Muscle layer of colon (tissue), 2 donors: ENCODE results near the gene FBXO40.

Experiments
- H3K27ac ChIP-seq: one replicate; pipeline ENCODE4 v1.7.0; 2013; ENCODE audit warnings: low read depth, mild to moderate bottlenecking, low read length, moderate library complexity
- H3K27me3 ChIP-seq, 2 donors: one replicate each; pipeline ENCODE4 v1.7.0; 2013; ENCODE audit warnings: low read length in 2 of 2, mild to moderate bottlenecking in 2 of 2; ENCODE audit not compliant: insufficient read depth in 2 of 2, control insufficient read depth in 1 of 2
- H3K36me3 ChIP-seq: one replicate; pipeline ENCODE4 v1.7.0; 2013; ENCODE audit warnings: mild to moderate bottlenecking, low read length; ENCODE audit not compliant: insufficient read depth
- H3K4me1 ChIP-seq: one replicate; pipeline ENCODE4 v1.7.0; 2013; ENCODE audit warnings: mild to moderate bottlenecking, low read length; ENCODE audit not compliant: insufficient read depth
- H3K4me3 ChIP-seq, 2 donors: one replicate each; pipeline ENCODE4 v1.7.0; 2013; ENCODE audit warnings: low read length in 2 of 2, low read depth in 1 of 2, mild to moderate bottlenecking in 1 of 2, moderate library complexity in 1 of 2
- H3K9ac ChIP-seq: one replicate; pipeline ENCODE4 v1.7.0; 2013; ENCODE audit warnings: low read length
- H3K9me3 ChIP-seq: one replicate; pipeline ENCODE4 v1.7.0; 2013; ENCODE audit warnings: mild to moderate bottlenecking, low read length
- donor health status: abdominal sarcoma.
- donor health status: Adenocarcinoma of cecum.

The FBXO40 gene

DNA sequence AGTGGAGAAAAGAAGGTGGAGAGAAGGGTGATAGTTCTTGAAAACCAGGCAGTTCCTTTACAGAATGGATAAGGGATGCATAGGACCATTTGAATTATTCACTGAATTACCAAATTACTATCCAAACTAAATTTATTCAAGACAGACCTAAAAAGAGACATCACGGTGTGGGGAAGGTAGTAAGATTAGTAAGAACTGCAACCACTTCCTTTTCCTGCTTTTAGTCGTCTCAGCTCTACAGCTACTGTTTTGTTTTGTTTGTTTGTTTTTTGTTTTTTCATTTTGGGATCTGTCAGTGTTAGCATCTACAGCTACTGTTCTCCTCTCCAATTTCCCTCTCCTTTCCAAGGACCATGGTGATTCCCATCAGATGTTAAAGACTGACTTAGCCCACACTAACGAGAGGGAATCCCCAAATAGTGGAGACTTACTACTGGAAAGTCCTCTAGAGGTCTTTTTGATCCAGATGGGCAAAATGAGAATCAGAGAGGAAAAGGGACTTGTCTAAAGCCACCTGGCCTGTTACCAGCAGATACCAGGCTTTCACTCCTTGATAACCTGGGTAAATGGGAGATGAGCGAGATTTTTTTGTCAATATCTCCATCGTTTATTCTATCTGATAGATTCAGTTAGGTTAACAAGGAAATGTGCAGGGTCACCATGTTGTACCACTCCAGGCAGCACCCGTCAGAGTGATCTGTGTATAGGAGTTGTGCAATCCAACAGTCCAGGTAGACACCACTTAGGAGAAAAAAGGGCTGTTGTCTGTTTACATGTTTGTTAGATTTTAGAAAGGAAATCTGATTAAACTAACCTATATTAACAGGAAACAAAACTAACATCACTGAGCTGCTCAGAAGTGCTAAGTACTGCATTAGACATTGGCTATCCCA is 61.6 kb downstream of the FBXO40 start:
- H3K27me3 ChIP-seq, result no peaks in the 10 kb centered on the region
- no peak overlapping the region for H3K9ac ChIP-seq
- no peaks in the 10 kb centered on the region for H3K4me1 ChIP-seq
- no peak overlapping the region for H3K27ac ChIP-seq
- no peak overlapping the region for H3K4me3 ChIP-seq
- no peaks in the 10 kb centered on the region for H3K9me3 ChIP-seq
- no peaks in the 10 kb centered on the region for H3K36me3 ChIP-seq

DNA sequence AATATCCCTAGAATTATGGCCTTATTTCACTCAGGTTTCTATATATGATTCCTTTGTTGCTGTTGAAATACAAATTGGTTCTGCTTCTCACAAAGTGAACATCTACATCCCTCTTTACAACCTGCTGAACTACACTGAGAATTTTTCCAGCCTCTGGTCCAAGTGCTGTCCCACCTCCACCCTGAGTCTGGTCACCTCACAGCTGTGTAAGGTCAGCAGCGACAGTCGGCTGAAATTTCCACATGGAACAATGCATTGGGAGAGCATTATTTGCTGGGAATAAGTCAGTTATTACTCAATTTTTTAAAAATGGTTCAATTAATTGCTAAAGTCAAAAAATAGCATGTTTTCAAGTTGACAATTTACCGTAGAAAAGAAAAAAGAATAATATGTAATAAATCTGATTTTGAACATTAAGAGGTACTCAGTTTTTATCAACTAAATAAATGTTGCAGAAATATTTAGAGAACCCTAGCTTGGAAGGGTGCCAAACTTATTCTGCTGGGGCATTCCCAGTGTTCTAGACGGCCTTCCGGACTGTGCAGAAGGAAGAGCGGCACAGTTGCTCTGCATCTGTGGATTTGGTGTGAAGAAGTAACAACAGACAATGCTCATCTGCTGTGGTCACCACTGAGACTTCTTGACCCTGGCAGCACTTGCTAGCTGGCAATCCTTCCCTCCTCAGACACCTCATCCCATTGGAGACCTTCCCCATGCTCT is 65.7 kb downstream of the FBXO40 start:
- Histone ChIP-seq H3K4me1 (no peaks in the 10 kb centered on the region), H3K27ac (no peak overlapping the region), H3K9me3 (no peaks in the 10 kb centered on the region), H3K27me3 (no peaks in the 10 kb centered on the region), H3K9ac (no peak overlapping the region), H3K36me3 (peaks cover 12% of the 10 kb centered on the region), H3K4me3 (no peak overlapping the region)

DNA sequence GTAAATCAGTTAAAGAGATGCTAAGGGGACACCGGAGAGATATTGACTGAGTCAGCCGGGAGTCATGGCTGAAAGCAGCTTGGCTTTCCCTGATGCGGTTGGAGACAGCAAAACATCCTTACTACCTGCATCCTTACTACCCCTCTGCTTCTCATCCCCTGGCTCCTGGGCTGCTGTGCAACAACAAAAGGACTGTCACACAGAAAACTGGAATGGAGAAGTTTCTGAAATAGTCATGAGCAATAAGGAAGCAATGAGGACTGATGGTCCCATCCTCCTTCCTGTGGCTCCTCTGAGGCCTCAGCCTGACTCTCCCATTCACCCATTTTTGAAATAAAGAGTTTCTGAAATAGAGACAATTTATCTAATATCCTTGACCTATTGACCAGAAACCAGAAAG is 66.4 kb downstream of the FBXO40 start:
- Histone ChIP-seq H3K27me3 (no peaks in the 10 kb centered on the region), H3K9me3 (no peaks in the 10 kb centered on the region), H3K36me3 (peaks cover 20% of the 10 kb centered on the region), H3K4me1 (no peaks in the 10 kb centered on the region), H3K9ac (no peak overlapping the region), H3K27ac (no peak overlapping the region), H3K4me3 (no peak overlapping the region)

DNA sequence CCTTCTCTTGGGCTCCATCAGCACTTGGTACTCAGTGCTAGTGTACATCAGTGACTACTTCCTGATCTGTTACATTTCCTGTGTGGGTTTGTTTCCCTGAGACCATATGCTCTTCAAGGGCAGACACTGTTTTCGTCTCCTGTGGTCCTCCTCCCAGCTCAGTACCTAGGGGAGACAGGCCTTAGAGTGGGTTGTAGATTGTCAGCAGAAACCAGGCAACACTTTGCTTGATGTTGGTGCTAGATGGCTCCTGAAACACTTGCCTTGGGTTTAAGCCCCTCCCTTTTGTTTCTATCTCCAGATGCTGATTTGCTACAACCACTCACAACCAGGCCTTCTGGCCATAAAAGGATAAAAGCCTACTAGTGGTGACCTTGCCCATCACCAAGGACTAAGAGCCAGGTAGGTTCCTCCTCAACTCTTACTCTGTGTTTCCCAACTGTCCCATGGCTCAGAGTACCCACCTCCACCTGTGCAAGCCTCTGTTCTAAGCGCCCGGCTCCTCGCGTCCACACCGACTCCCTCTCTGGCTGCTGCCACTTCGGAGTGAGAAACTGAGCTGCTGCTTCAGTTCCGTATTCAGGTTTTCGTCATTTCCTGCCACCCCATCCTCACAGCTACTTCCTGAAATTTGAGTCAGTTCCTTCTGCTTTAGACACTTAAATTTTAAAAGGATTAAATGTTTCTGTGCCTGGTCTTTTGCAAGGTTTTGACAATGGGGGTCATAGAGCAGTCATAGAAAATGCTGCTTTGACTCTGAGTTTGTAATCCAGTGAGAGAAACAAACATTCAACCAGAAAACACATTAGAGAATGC is 67.4 kb downstream of the FBXO40 start, which contains the start of gene HCLS1:
HCLS1 (minus strand) TSS at position 548 of the 816 bp plus-strand sequence. CDS start 2,556 bp downstream, outside the sequence.
- Histone ChIP-seq H3K27me3 (no peaks in the 10 kb centered on the region), H3K36me3 (peaks cover 25% of the 10 kb centered on the region), H3K27ac (no peak within 1 kb of the TSS), H3K9ac (no peak within 1 kb of the TSS), H3K4me1 (no peaks in the 10 kb centered on the region), H3K4me3 (no peak within 1 kb of the TSS), H3K9me3 (no peaks in the 10 kb centered on the region)

DNA sequence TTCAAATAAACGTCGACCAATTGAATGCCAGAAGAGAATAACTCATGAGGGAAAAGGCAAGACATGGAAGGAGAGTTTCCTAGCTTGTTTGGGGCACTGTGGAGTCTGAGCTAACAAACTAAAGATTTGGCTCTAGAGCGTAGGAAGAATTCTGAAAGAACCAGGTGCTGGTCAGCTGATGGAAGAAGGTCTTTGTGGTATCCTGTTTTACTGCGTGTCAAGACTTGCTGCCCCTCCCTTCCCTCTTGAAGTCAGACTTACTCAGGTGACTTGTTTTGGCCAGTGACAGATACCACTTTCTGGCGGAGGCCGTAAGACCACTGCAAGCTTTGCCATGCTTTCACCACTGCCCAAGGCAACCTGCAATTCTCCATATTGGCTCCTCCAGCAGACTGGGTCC is 68.2 kb downstream of the FBXO40 start:
- Histone ChIP-seq H3K9me3 (no peaks in the 10 kb centered on the region), H3K27me3 (no peaks in the 10 kb centered on the region), H3K27ac (no peak overlapping the region), H3K9ac (no peak overlapping the region), H3K4me1 (no peaks in the 10 kb centered on the region), H3K36me3 (peaks cover 33% of the 10 kb centered on the region), H3K4me3 (no peak overlapping the region)

DNA sequence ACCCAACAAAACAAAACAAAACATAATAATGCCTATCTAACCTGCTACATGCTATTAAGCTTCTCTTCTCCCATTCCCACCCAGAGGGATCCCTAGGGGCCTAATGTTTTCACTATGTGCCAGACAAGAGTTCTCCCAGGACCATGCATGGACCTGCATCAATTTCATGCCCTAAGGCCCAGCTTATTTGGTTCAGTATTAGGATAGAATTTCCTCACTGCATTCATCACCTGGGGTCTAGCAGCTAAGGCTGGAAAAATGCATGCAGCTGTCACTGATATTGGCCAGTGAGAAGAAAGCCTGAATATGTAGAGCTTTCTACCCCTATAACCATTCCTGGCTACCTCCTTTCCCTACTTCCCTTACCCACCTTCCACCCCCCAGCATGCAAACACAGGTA is 69.6 kb downstream of the FBXO40 start:
- Histone ChIP-seq H3K36me3 (peaks cover 46% of the 10 kb centered on the region), H3K4me3 (no peak overlapping the region), H3K4me1 (no peaks in the 10 kb centered on the region)

DNA sequence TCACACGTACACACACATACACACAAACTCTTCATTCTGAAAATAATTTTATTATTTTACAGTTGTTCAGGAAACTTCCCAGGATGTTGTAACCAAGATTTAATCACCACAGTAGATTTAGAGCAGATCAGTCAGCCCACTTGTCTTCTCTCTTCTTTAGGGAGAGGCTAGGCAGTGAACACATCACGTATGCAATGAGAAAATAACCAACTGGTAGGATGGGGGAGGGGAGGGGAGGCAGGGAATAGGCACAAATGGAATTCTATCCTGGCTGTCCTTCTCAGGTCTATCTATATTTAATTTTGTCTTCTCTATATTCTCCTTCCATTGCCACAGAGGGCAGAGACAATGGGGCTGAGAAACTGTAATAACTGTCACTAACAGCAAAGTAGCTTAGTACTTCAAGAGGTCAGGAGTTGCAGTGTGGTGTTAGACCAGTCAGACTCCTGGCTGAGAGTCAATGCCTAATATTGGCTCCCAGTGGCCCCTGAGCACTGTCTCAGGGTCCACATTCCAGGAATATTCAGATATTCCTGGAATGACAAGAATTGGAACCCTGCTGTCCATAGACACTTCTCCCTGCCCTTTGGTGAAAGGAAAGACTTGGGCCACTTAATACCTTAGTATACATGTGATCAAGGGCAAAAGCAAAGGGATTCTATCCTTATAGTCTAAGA is 70.1 kb downstream of the FBXO40 start:
- no peak overlapping the region for H3K9ac ChIP-seq
- H3K27me3 ChIP-seq, result no peaks in the 10 kb centered on the region
- H3K27ac ChIP-seq, result no peak overlapping the region
- no peak overlapping the region for H3K4me3 ChIP-seq
- H3K4me1 ChIP-seq, result no peaks in the 10 kb centered on the region
- peaks cover 51% of the 10 kb centered on the region for H3K36me3 ChIP-seq
- no peaks in the 10 kb centered on the region for H3K9me3 ChIP-seq

More for the DNA sequence above, 69.6 kb downstream of the FBXO40 start:
- no peak overlapping the region for H3K27ac ChIP-seq
- no peaks in the 10 kb centered on the region for H3K9me3 ChIP-seq
- H3K27me3 ChIP-seq, result no peaks in the 10 kb centered on the region
- no peak overlapping the region for H3K9ac ChIP-seq

DNA sequence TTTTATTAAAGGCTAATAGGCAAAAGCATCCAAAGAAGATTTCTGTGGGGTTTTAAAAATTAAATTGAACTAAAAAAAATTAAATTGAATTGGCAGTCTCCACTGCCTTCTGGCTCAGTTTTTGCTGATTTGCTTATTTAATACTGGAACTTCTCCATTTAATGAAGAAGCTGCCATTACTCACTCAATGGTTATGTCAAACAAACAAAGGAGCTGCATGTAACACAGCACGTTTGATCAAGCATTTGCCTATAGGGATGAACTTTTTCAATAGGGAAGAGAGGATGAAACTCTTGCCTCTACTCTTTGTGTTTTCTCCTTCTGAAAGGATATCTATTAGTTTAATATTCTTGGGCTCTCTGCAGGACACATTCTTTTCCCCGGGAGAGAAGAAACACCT is 72.3 kb downstream of the FBXO40 start:
- Histone ChIP-seq H3K9ac (no peak overlapping the region), H3K4me3 (no peak overlapping the region), H3K4me1 (no peaks in the 10 kb centered on the region), H3K27me3 (no peaks in the 10 kb centered on the region), H3K27ac (no peak overlapping the region), H3K36me3 (peaks cover 58% of the 10 kb centered on the region), H3K9me3 (no peaks in the 10 kb centered on the region)

DNA sequence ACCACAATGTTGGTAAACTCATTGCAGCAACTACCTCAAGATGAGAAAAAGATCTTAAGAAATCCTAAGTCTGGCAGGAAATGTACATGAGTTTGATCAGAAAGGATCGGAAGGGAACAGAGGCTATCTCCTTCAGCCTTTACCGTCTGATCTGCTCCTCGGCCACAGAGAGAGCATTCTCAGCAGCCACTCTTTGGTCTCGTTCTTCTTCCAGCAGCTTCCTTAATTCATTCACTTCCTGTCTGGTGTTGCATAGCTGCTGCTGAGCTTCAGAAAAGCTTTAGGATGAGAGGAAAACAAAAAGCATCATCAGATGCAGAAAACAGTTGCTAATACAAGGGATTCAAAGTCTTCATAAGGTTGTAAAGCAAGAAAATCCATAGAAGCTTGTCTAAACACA is 74.2 kb downstream of the FBXO40 start:
- H3K4me1 ChIP-seq, result no peaks in the 10 kb centered on the region
- H3K9me3 ChIP-seq, result no peaks in the 10 kb centered on the region
- no peak overlapping the region for H3K4me3 ChIP-seq
- H3K27me3 ChIP-seq, result no peaks in the 10 kb centered on the region
- H3K36me3 ChIP-seq, result peaks cover 62% of the 10 kb centered on the region
- H3K9ac ChIP-seq, result no peak overlapping the region
- H3K27ac ChIP-seq, result no peak overlapping the region

DNA sequence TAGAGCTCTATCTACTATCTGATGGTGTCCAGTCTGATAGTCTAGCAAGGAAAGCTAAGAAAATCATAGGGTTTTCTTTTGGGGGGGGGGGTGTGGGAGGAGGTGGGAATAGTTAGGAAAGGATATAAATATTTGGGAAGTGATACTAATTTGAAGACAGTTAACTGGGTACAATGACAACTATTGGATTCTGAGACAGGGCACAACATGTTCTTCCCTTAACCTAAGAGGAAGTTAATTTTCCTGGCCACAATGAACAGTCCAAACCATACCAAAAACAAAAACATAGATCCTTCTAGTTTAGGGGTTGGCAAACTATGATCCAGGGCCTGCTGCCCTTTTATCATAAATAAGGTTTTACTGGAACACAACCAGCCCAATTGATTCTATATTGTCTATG is 77.5 kb downstream of the FBXO40 start:
- H3K4me3 ChIP-seq, result no peak overlapping the region
- H3K27me3 ChIP-seq, result no peaks in the 10 kb centered on the region
- no peak overlapping the region for H3K9ac ChIP-seq
- no peaks in the 10 kb centered on the region for H3K9me3 ChIP-seq
- H3K36me3 ChIP-seq, result peaks cover 47% of the 10 kb centered on the region
- no peak overlapping the region for H3K27ac ChIP-seq
- H3K4me1 ChIP-seq, result no peaks in the 10 kb centered on the region

DNA sequence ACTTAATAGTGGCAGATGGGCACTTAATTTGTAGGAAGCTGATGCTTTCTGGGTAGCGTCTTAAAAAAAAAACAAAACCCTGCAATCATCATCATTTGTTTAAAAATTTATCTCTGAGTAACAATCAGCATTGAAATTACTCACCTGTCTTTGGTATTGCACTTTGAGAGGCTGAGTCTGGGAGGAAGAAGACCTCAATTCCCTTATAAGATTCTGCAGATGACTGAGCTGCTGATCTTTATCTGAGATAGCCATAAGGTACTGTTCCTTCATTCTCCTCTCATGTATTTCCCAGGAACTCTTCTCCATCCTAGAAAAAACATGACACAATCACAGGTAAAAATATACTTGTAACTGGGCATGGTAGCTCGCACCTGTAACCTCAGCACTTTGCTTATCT is 84.0 kb downstream of the FBXO40 start:
- Histone ChIP-seq H3K36me3 (peaks cover 59% of the 10 kb centered on the region), H3K27ac (no peak overlapping the region), H3K9ac (no peak overlapping the region)

More for the DNA sequence above, 84.0 kb downstream of the FBXO40 start:
- H3K4me3 ChIP-seq, result no peak overlapping the region
- no peaks in the 10 kb centered on the region for H3K4me1 ChIP-seq
- no peaks in the 10 kb centered on the region for H3K9me3 ChIP-seq
- no peaks in the 10 kb centered on the region for H3K27me3 ChIP-seq
